Endothelial cell of umbilical vein (primary cell): Measurements from ENCODE around the gene SWT1. TPM values are rescaled to one million over a fixed set of nuclear protein-coding genes. Genes with fewer than 3 reads are reported as not detected.
"Not testable (repeated sequence)": the region's sequence is repeated elsewhere in the genome, so short reads cannot be mapped to it uniquely, and the experiment has no call there.

Source experiments
- BruUV-seq: library from RNA; stranded (reverse); fragments of 400-500 nt; replicated peaks from 2 replicates; lab custom pipeline; 2021; lab: Mats Ljungman, UMichigan
- CTCF ChIA-PET: fragments of 300-600, 350-600 bp; sonication (Branson Sonifier 250); formaldehyde crosslinking; loops from one replicate; lab custom pipeline; 2021; ENCODE audit warnings: antibody characterized with exemption, inconsistent platforms; lab: Charles Lee
- POLR2A ChIA-PET: fragments of 300-600, 350-600 bp; sonication (Branson Sonifier 250); formaldehyde crosslinking; loops from one replicate; lab custom pipeline; 2021; ENCODE audit warnings: antibody characterized with exemption, inconsistent platforms; lab: Charles Lee
- DNase-seq: peaks from one replicate; pipeline ENCODE4 v3.0.0-alpha.2; 2011; ENCODE audit warnings: low read depth, low spot score
- FAIRE-seq: peaks from 2 replicates; lab custom pipeline; 2011; peaks lifted over from hg19 to GRCh38; lab: Jason Lieb, UNC
- H2AFZ ChIP-seq: 2 replicates; pipeline ENCODE4 v1.6.0; 2012; ENCODE audit warnings: low read depth, low read length, control low read depth, inconsistent platforms
- H3K27ac ChIP-seq: 2 replicates; pipeline ENCODE4 v1.5.1; 2011; ENCODE audit warnings: low read depth, mild to moderate bottlenecking, control low read depth, low read length, moderate library complexity; ENCODE audit not compliant: insufficient read depth
- H3K27me3 ChIP-seq, 2 experiments: 2 replicates each; pipeline versions ENCODE4 v1.6.0 to v1.6.1; 2011; ENCODE audit warnings: low read length in 2 of 2, mixed read lengths in 1 of 2; ENCODE audit not compliant: control insufficient read depth in 2 of 2, insufficient read depth in 2 of 2
- H3K36me3 ChIP-seq, 2 experiments: 2 replicates in 1 of 2; 3 replicates in 1 of 2; pipeline ENCODE4 v1.5.1; 2011; ENCODE audit warnings: low read length in 2 of 2, mild to moderate bottlenecking in 1 of 2, moderate library complexity in 1 of 2; ENCODE audit not compliant: control insufficient read depth in 2 of 2, insufficient read depth in 2 of 2; ENCODE audit errors: extremely low read depth in 1 of 2
- H3K4me1 ChIP-seq: 3 replicates; pipeline ENCODE4 v1.5.1; 2011; ENCODE audit warnings: mild to moderate bottlenecking, low read length; ENCODE audit not compliant: control insufficient read depth, insufficient read depth; ENCODE audit errors: extremely low read depth
- H3K4me2 ChIP-seq: 2 replicates; pipeline ENCODE4 v1.6.1; 2011; ENCODE audit warnings: low read length, control low read depth, mixed read lengths; ENCODE audit not compliant: insufficient read depth
- H3K4me3 ChIP-seq, 3 experiments: fragments of 200-600 bp in 1 of 3; sonication (generic), shearing (Covaris generic) in 1 of 3; replicated peaks in 1 of 3; 2 replicates each; pipeline ENCODE4 v1.5.1; 2011 to 2016; ENCODE audit warnings: control low read depth in 3 of 3, low read length in 3 of 3, mild to moderate bottlenecking in 2 of 3, inconsistent platforms in 1 of 3, low read depth in 1 of 3, moderate library complexity in 1 of 3; ENCODE audit not compliant: insufficient read depth in 1 of 3
- H3K79me2 ChIP-seq: 2 replicates; pipeline ENCODE4 v1.6.0; 2012; ENCODE audit warnings: low read length, inconsistent platforms; ENCODE audit not compliant: control insufficient read depth, insufficient read depth
- H3K9ac ChIP-seq: replicated peaks from 2 replicates; pipeline ENCODE3; 2011; ENCODE audit warnings: low read length, control low read depth; ENCODE audit not compliant: insufficient read depth; ENCODE audit errors: extremely low read depth
- H3K9me1 ChIP-seq: replicated peaks from 3 replicates; pipeline ENCODE4 v1.6.0; 2011; ENCODE audit warnings: mild to moderate bottlenecking, low read length; ENCODE audit not compliant: control insufficient read depth, insufficient read depth; ENCODE audit errors: extremely low read depth
- H3K9me3 ChIP-seq: replicated peaks from 2 replicates; pipeline ENCODE4 v1.5.1; 2012; ENCODE audit warnings: low read length, inconsistent platforms; ENCODE audit not compliant: control insufficient read depth, insufficient read depth
- H4K20me1 ChIP-seq: replicated peaks from 2 replicates; pipeline ENCODE3; 2011; ENCODE audit warnings: mild to moderate bottlenecking, low read length; ENCODE audit not compliant: control insufficient read depth, insufficient read depth; ENCODE audit errors: extremely low read depth
- EZH2 ChIP-seq: IDR thresholded peaks from 2 replicates; pipeline ENCODE4 v1.6.1; 2012; ENCODE audit warnings: borderline replicate concordance, low read depth, mild to moderate bottlenecking, moderate library complexity, low read length, inconsistent platforms; ENCODE audit not compliant: severe bottlenecking
- FOS ChIP-seq: IDR thresholded peaks from 2 replicates; pipeline ENCODE4 v1.6.1; 2011; ENCODE audit warnings: mild to moderate bottlenecking, low read length, moderate library complexity, borderline replicate concordance; ENCODE audit not compliant: insufficient read depth
- GATA2 ChIP-seq: IDR thresholded peaks from 2 replicates; pipeline ENCODE4 v1.7.0; 2011; ENCODE audit warnings: low read depth, mild to moderate bottlenecking, moderate library complexity, mixed read lengths, low read length; ENCODE audit not compliant: insufficient read length, insufficient read depth
- JUN ChIP-seq: IDR thresholded peaks from 2 replicates; pipeline ENCODE4 v1.6.1; 2011; ENCODE audit warnings: borderline replicate concordance, low read depth; ENCODE audit not compliant: insufficient read length, insufficient read depth
- MYC ChIP-seq: IDR thresholded peaks from one replicate; pipeline ENCODE4 v1.6.1; 2011; ENCODE audit warnings: mild to moderate bottlenecking, low read depth, low read length
- POLR2A ChIP-seq: IDR thresholded peaks from 2 replicates; pipeline ENCODE4 v1.6.1; 2012; ENCODE audit warnings: low read depth, mild to moderate bottlenecking, control low read depth, low read length
- POLR2AphosphoS5 ChIP-seq: IDR thresholded peaks from 2 replicates; pipeline ENCODE4 v1.6.1; 2012; ENCODE audit warnings: low read depth, mild to moderate bottlenecking, control low read depth, low read length, moderate library complexity; ENCODE audit not compliant: insufficient read depth
- dilution Hi-C: fragments of 300-500 bp; cut with MboI; formaldehyde crosslinking; loops from one replicate; pipeline ENCODE4 v1.15.0; 2019; ENCODE audit warnings: low sequenced_read_pairs; ENCODE audit not compliant: extremely low pct_ligation_motif_present
- intact Hi-C: fragments of 100-400 bp; cut with micrococcal nuclease; formaldehyde crosslinking; loops from one replicate; pipeline ENCODE4 v1.10.0; 2022
- polyA plus RNA-seq, 4 experiments: library from polyadenylated mRNA; depleted of rRNA in 3 of 4; stranded (reverse) in 3 of 4; unstranded in 1 of 4; fragments of >200 nt; gene quantifications; 2 replicates each; pipeline versions ENCODE4 v1.2.1 to v1.2.3, GENCODE V29; 2011 to 2012; ENCODE audit warnings: missing spikeins in 1 of 4
- total RNA-seq: library from RNA; stranded (reverse); gene quantifications from 2 replicates; pipeline ENCODE4 v1.2.3, GENCODE V29; 2021
- TF ChIP-seq, protein P1 (sequence below), 2 donors: IDR thresholded peaks; 1 replicate in 1 of 2; 2 replicates in 1 of 2; pipeline ENCODE4 v1.5.1; 2011; ENCODE audit warnings: low read length in 2 of 2, mild to moderate bottlenecking in 2 of 2, moderate library complexity in 2 of 2, control low read depth in 1 of 2, inconsistent platforms in 1 of 2, low read depth in 1 of 2; ENCODE audit not compliant: insufficient read depth in 1 of 2; ENCODE audit errors: extremely low read depth in 1 of 2
- TF ChIP-seq, protein P2 (sequence below): IDR thresholded peaks from 2 replicates; pipeline ENCODE4 v1.6.1; 2011; ENCODE audit not compliant: insufficient read depth, insufficient read length

Gene SWT1
- total and polyA plus RNA-seq, 2 donors (not counting 3 experiments of a cell fraction or from before 2014, with no cell fraction given) = 1.0 to 4.3 TPM

DNA sequence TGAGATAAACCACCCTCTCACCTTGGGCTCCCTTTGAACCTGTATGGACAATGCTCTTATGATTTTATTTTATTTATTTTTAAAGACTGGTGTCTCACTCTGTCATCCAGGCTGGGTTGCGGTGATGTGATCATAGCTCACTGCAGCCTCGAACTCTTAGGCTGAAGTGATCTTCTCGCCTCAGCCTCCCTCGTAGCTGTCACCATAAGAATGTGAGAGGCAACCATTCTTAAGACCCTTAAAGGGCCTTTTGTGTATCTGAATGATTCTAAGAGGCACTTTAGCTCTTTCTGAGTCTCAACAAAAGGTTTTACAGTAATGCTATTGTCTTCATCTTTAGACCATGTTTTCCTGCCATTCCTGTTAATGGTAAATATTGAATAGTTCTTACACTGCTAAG, 93.1 kb downstream of the SWT1 start:
- Histone ChIP-seq H4K20me1 (no peaks in the 10 kb centered on the region), H3K9me3 (no peaks in the 10 kb centered on the region), H3K9ac (no peak overlapping the region), H3K9me1 (no peaks in the 10 kb centered on the region), H3K27ac (no peak overlapping the region), H2AFZ (no peak overlapping the region), H3K79me2 (no peaks in the 10 kb centered on the region), H3K4me3 (no peak overlapping the region), H3K27me3 (no peaks in the 10 kb centered on the region), H3K36me3 (no peaks in the 10 kb centered on the region), H3K4me2 (no peak overlapping the region), H3K4me1 (no peaks in the 10 kb centered on the region)
- BruUV-seq = no TSS peak
- FAIRE-seq = no peak
- ChIA-PET CTCF (interaction anchor here (2.8 kb wide), 1 partner anchor 11 kb away, joined by 14 read pairs; no protein-coding TSS in a partner anchor), POLR2A (interaction anchor here (1.2 kb wide), 1 partner anchor 23 kb away, joined by 3 read pairs; no protein-coding TSS in a partner anchor)
- no peak for DNase-seq
- dilution Hi-C loops = no loop called here
- intact Hi-C loops = no loop called here
- no peak for TF ChIP-seq FOS
- TF ChIP-seq MYC = no peak
- TF ChIP-seq GATA2 = no peak
- TF ChIP-seq, protein P1, sequence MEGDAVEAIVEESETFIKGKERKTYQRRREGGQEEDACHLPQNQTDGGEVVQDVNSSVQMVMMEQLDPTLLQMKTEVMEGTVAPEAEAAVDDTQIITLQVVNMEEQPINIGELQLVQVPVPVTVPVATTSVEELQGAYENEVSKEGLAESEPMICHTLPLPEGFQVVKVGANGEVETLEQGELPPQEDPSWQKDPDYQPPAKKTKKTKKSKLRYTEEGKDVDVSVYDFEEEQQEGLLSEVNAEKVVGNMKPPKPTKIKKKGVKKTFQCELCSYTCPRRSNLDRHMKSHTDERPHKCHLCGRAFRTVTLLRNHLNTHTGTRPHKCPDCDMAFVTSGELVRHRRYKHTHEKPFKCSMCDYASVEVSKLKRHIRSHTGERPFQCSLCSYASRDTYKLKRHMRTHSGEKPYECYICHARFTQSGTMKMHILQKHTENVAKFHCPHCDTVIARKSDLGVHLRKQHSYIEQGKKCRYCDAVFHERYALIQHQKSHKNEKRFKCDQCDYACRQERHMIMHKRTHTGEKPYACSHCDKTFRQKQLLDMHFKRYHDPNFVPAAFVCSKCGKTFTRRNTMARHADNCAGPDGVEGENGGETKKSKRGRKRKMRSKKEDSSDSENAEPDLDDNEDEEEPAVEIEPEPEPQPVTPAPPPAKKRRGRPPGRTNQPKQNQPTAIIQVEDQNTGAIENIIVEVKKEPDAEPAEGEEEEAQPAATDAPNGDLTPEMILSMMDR (IDR thresholded peaks at IDR 0.05; ENCODE audit: extremely low read depth in 1 of 2, insufficient read depth in 1 of 2, low read depth in 1 of 2, low read length in 2 of 2) = no peak
- no peak for TF ChIP-seq POLR2AphosphoS5
- TF ChIP-seq POLR2A = no peak
- TF ChIP-seq, protein P2, sequence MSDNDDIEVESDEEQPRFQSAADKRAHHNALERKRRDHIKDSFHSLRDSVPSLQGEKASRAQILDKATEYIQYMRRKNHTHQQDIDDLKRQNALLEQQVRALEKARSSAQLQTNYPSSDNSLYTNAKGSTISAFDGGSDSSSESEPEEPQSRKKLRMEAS = no peak
- no peak for TF ChIP-seq EZH2
- TF ChIP-seq JUN = no peak

DNA sequence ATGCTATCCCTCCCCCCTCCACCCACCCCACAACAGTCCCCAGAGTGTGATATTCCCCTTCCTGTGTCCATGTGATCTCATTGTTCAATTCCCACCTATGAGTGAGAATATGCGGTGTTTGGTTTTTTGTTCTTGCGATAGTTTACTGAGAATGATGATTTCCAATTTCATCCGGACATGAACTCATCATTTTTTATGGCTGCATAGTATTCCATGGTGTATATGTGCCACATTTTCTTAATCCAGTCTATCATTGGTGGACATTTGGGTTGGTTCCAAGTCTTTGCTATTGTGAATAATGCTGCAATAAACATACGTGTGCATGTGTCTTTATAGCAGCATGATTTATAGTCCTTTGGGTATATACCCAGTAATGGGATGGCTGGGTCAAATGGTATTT, 95.0 kb downstream of the SWT1 start:
- H2AFZ ChIP-seq, H3K9ac ChIP-seq, H3K9me3 ChIP-seq, intact Hi-C loops, POLR2A ChIA-PET, H3K9me1 ChIP-seq, DNase-seq, H3K4me3 ChIP-seq, CTCF ChIA-PET, H3K27ac ChIP-seq, H3K4me2 ChIP-seq, FAIRE-seq, H4K20me1 ChIP-seq, H3K79me2 ChIP-seq, H3K4me1 ChIP-seq, H3K27me3 ChIP-seq, BruUV-seq, dilution Hi-C loops, H3K36me3 ChIP-seq: not testable (repeated sequence)

DNA sequence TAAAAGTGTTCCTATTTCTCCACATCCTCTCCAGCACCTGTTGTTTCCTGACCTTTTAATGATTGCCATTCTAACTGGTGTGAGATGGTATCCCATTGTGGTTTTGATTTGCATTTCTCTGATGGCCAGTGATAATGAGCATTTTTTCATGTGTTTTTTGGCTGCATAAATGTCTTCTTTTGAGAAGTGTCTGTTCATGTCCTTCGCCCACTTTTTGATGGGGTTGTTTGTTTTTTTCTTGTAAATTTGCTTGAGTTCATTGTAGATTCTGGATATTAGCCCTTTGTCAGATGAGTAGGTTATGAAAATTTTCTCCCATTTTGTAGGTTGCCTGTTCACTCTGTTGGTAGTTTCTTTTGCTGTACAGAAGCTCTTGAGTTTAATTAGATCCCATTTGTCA, 95.4 kb downstream of the SWT1 start:
- H3K36me3 ChIP-seq, H3K9me3 ChIP-seq, intact Hi-C loops, H3K9me1 ChIP-seq, POLR2A ChIA-PET, BruUV-seq, H3K27ac ChIP-seq, H3K27me3 ChIP-seq, H3K79me2 ChIP-seq, H3K4me1 ChIP-seq, H3K4me3 ChIP-seq, H3K4me2 ChIP-seq, H3K9ac ChIP-seq, H4K20me1 ChIP-seq, FAIRE-seq, dilution Hi-C loops, H2AFZ ChIP-seq, CTCF ChIA-PET, DNase-seq: not testable (repeated sequence)
